Measurements from ENCODE around the gene THEMIS.
"Not testable (repeated sequence)": the region's sequence is repeated elsewhere in the genome, so short reads cannot be mapped to it uniquely, and the experiment has no call there.

Gene THEMIS

DNA sequence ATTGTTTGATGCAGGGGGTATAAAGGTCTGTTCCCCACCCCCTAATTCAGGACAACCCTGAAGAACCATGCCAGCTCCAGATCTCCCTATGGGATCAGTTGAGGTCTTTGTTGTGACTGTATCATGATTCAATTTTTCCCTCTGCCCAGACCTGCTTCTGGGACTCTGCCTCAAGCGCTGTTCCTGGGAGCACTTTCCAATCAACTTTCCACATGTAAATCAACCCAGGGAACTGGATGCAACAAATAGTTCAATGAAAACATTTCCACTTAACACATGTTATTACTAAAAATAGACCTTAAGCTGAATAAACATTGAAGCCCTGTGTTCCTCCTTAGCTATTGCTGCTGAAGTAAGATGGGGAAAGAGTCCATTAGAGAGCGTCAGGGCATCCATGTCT, 184.4 kb downstream of the THEMIS start:
- DNase-seq: no peak

DNA sequence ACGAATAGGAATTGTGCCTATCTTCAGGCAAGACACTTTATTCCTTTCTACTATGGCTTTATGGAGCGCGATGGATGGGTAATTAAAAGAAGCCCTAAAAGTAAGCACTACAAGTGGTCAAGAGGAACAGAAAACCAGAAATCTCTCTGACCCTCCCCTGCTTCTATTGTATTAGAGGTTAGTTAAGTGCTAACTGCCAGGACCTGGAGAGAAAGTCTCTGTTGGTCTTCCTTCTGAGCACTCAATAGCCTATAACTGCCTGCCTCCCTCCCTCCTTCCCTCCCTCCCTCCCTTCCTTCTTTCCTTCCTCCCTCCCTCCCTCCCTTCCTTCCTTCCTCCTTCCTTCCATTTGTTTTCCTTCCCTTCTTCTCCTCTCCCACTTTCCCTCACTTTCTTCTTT, 190.2 kb downstream of the THEMIS start:
- no peak for DNase-seq

DNA sequence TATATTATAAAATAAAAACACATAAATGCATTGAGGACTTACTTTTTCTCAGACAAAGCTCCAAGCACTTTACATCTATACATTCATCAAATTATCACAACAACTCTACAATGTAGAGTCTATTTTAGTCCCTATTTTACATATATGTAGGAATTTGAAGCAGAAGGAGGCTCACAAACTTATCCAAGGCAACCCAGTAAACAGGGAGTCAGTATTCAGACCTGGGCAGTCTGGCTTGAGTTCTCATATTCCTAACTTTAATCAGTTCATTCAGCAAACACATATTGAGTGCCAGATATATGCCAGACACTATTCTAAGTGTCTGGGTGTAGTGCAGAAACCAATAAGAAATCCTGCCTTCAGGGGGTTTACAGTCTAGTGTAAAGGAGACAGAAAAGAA, 194.6 kb downstream of the THEMIS start:
- no peak for DNase-seq

DNA sequence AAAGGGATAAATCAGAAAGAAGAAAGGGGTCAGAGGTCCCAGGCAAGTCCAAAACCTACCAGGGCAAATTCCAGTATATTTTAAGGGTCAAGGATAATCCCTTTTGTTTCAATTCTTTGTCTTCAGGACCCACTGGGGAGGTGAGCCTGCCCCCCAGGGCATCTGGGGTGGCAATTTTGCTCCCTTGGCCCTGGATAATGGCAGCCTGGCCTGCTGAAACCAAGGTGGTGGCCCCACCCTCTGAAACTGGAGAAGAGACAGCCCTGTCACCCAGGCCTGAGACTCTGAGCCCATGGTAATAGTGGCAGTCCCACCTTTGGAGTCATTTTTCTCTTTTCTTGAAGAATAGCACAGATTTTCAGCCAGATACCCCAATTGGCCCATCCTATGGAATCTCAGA, 205.8 kb downstream of the THEMIS start:
- DNase-seq: no peak

DNA sequence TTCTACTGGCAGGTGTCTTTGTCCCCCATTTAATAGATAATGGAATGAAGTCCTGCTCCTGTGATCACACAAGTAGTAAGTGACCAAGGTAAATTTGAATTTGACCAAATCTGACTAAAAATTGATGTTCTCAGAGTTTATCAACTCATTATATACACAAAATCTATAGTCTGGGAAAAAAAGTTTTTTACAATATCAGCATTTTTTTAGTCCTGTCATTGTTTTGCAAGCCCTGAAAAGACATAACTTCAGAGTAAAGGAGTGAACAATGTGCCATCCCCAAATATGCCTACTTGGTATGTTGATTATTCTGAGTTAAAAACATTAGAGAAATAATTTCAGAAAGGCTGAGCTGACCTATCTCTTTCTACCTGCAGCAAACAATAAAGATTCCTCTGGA, 209.7 kb downstream of the THEMIS start:
- no peak for DNase-seq

DNA sequence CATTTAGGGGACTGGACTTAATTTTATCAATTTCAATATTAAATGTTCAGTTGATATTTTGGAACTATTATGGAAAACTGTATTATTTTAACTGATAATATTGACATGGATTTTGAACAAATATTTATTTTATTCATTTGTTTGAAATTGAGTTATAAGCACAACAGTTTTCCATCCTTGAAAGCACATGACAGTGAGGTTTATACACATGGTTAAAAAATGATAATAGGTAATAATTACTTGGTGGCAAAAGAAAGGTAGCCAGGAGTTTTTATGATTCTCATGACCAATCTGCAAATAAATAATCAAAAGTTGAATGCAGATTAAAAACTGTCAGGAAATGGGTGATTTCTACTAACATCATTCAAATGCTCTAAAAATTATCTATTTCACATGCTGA, 210.3 kb downstream of the THEMIS start:
- DNase-seq: no peak

DNA sequence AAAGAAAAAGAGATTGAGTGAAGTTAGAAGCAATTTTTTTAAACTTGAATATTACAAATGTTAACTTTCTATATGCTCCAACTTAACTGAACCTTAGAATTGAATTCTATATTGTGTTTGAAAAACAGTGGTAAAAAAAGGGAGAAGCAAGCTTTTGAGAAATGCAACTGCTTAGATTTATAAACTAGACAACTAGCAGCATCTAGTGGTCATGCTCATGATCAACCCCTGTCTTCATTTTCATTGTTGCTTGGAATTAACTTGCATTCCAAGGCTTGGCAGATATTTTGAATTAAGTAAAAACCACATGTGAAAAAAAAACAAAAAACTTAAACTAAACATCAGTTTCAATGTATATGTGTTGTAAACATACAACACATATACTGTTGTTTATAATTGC, 210.8 kb downstream of the THEMIS start:
- DNase-seq: no peak

DNA sequence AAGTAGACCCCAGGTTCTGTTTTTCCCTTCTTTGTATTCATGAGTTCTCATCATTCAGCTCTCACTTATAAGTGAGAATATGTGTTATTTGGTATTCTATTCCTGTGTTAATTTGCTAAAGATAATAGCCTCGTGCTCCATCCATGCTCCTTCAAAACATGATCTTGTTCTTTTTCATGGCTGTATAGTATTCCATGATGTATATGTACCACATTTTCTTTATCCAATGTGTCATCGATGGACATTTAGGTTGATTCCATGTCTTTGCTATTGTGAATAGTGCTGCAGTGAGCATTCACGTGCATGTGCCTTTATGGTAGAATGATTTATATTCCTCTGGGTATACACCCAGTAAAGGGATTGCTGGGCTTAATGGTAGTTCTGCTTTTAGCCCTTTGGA, 213.4 kb downstream of the THEMIS start:
- not testable (repeated sequence) for DNase-seq

DNA sequence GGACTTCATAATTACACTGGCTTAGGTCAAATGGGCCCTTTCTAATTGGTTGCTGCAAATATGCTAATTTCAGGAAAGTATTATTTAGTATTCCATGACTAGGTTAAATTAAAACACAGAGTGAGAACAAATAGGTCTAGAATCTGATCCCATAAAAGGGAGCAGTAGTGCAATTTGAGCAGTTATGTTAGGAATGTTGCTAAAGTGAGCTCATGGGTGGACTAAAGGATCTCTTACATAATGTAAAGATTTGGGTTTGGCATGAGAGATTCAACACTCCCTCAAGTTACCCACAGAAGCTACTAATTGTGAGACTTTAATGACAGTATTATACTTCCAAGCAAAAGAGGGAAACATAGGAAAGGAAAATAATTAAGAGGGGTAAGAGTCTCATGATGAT, 214.8 kb downstream of the THEMIS start:
- DNase-seq: no peak

DNA sequence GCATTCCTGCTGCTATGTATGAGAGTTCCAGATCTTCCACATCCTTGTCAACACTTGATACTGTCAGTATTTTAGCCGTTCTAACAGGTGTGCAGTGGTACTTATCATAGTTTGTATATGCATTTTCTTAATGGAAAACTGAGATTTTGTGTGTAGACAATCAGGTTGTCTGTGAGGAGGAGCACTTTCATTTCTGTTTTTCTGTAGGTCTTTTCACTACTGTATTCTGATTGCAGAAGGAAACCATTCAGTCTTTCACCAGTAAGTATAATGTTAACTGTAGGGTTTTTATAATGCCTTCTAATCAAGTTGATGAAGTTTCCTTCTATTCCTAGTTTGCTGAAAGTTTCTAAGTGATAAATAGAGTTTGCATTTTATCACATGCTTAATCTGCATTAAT, 216.4 kb downstream of the THEMIS start:
- DNase-seq: no peak
